ENCODE results near the gene ESM1. TPM values are rescaled to one million over a fixed set of nuclear protein-coding genes. Genes with fewer than 3 reads are reported as not detected.
"Not testable (repeated sequence)": the region's sequence is repeated elsewhere in the genome, so short reads cannot be mapped to it uniquely, and the experiment has no call there.

The ESM1 gene
- total RNA-seq, 3 donors from 2014 or later (not counting 1 experiment from before 2014, with no cell fraction given) = 0.87 to 1.2 (median 0.95) TPM

GRCh38 chr5:55004729-55005128, 19.3 kb upstream of the ESM1 start:
- Histone ChIP-seq H3K4me1 (ENCODE audit: control insufficient read depth, insufficient read depth, low read length) (peaks cover 7% of the 10 kb centered on the region), H3K36me3 (ENCODE audit: control insufficient read depth, insufficient read depth, low read length) (no peaks in the 10 kb centered on the region), H3K9me3 (ENCODE audit: control insufficient read depth, insufficient read depth, low read length) (no peaks in the 10 kb centered on the region), H3K27me3 (ENCODE audit: control insufficient read depth, insufficient read depth, low read length) (no peaks in the 10 kb centered on the region), H3K27ac (ENCODE audit: low read length) (no peak overlapping the region), H3K4me3 (ENCODE audit: low read length) (no peak overlapping the region)
- intact Hi-C loops (cut with micrococcal nuclease) = no loop called here
- WGBS (ENCODE audit: insufficient coverage) = 85% methylated on average over 1 of the region's 1 CpG
- Mint-ChIP-seq H3K9me3 (no peaks in the 10 kb centered on the region), H3K4me1 (peaks cover 7 to 12% of the 10 kb centered on the region in 2 donors), H3K4me3 (no peak overlapping the region), H3K27ac (no peak overlapping the region), H3K27me3 (ENCODE audit: low read depth in 2 of 2) (no peaks in the 10 kb centered on the region), H3K36me3 (no peaks in the 10 kb centered on the region)
- no peak for TF ChIP-seq CTCF (IDR thresholded peaks at IDR 0.05)
- ATAC-seq (no peak), DNase-seq (no peak)

DNA sequence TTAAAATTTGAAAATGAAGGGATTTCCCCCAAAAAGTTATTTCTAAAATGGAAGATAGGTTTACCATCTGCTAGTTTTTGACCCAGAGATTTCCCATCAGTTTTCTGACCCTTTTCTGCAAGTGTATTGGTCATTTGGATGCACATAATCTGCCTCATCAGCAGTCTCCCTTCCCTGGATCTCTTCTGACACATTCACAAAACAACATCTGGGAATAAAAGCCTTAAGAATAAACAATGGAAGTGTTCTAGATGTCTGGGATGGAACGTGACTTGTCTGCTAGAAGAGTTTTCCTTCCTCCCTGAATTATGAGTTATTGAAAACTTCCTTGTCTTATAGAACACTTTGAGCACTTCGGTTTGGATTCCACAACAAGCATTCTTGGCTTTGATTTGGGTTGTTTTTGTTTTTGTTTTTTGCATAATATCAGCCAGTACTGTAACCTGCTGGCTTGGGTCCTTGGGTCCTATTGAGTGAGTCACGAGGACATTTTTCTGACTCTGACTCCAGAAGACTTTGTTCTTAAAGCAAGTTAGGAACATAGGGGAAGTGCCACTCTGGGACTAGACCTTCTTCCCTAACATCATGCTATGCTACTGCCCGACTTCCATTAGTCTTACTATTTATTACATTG, 18.2 kb upstream of the ESM1 start:
- Histone ChIP-seq H3K27ac (ENCODE audit: low read length) (no peak overlapping the region), H3K9me3 (ENCODE audit: control insufficient read depth, insufficient read depth, low read length) (no peaks in the 10 kb centered on the region), H3K4me1 (ENCODE audit: control insufficient read depth, insufficient read depth, low read length) (peaks cover 7% of the 10 kb centered on the region), H3K36me3 (ENCODE audit: control insufficient read depth, insufficient read depth, low read length) (no peaks in the 10 kb centered on the region), H3K4me3 (ENCODE audit: low read length) (no peak overlapping the region), H3K27me3 (ENCODE audit: control insufficient read depth, insufficient read depth, low read length) (no peaks in the 10 kb centered on the region)
- Mint-ChIP-seq H3K36me3 (no peaks in the 10 kb centered on the region), H3K4me3 (no peak overlapping the region), H3K27me3 (ENCODE audit: low read depth in 2 of 2) (no peaks in the 10 kb centered on the region), H3K9me3 (no peaks in the 10 kb centered on the region), H3K27ac (no peak overlapping the region), H3K4me1 (peaks cover 7 to 16% of the 10 kb centered on the region in 2 donors)
- no peak for TF ChIP-seq CTCF (IDR thresholded peaks at IDR 0.05)
- intact Hi-C loops (cut with micrococcal nuclease) = no loop called here
- DNase-seq = no peak
- no peak for ATAC-seq
- WGBS (ENCODE audit: insufficient coverage) = 88% methylated on average over 3 of the region's 4 CpGs

GRCh38 chr5:55002166-55002565, 16.8 kb upstream of the ESM1 start:
- H3K27ac Mint-ChIP-seq; H3K4me3 Mint-ChIP-seq; H3K27me3 ChIP-seq (ENCODE audit: control insufficient read depth, insufficient read depth, low read length); H3K36me3 ChIP-seq (ENCODE audit: control insufficient read depth, insufficient read depth, low read length); H3K36me3 Mint-ChIP-seq; H3K9me3 Mint-ChIP-seq; H3K4me1 ChIP-seq (ENCODE audit: control insufficient read depth, insufficient read depth, low read length); ATAC-seq; DNase-seq; H3K27me3 Mint-ChIP-seq (ENCODE audit: low read depth in 2 of 2); H3K27ac ChIP-seq (ENCODE audit: low read length); H3K9me3 ChIP-seq (ENCODE audit: control insufficient read depth, insufficient read depth, low read length); H3K4me3 ChIP-seq (ENCODE audit: low read length); intact Hi-C loops (cut with micrococcal nuclease): not testable (repeated sequence)
- WGBS (ENCODE audit: insufficient coverage) = 43% methylated on average over 2 of the region's 2 CpGs
- peaks cover 7 to 16% of the 10 kb centered on the region in 2 donors for H3K4me1 Mint-ChIP-seq

DNA sequence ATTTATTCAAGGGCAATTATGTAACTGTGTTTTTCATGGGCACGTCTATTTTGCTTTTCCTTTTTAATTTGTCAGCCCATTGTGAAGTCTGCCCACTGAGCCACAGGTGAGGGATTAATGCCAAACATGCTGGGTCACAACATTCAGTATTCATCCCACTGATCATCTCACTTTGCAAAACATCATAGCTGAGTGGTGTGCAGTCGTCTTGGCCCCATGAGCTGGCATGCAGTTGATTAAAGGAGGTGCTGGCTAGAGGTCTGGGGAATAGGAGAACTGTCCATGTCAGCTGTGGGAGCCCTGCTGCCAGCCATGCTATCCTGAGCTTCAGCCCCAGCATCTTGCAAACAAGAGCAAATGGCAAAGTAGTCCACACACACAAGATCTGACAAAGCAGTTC, 11.7 kb upstream of the ESM1 start:
- TF ChIP-seq CTCF (IDR thresholded peaks at IDR 0.05) = no peak
- Histone ChIP-seq H3K27me3 (ENCODE audit: control insufficient read depth, insufficient read depth, low read length) (no peaks in the 10 kb centered on the region), H3K4me1 (ENCODE audit: control insufficient read depth, insufficient read depth, low read length) (peaks cover 20% of the 10 kb centered on the region), H3K9me3 (ENCODE audit: control insufficient read depth, insufficient read depth, low read length) (no peaks in the 10 kb centered on the region), H3K27ac (ENCODE audit: low read length) (no peak overlapping the region), H3K36me3 (ENCODE audit: control insufficient read depth, insufficient read depth, low read length) (no peaks in the 10 kb centered on the region), H3K4me3 (ENCODE audit: low read length) (no peak overlapping the region)
- ATAC-seq = no peak
- Mint-ChIP-seq H3K27me3 (ENCODE audit: low read depth in 2 of 2) (no peaks in the 10 kb centered on the region), H3K36me3 (no peaks in the 10 kb centered on the region), H3K4me3 (no peak overlapping the region), H3K27ac (no peak overlapping the region), H3K9me3 (no peaks in the 10 kb centered on the region), H3K4me1 (peaks cover 39 to 41% of the 10 kb centered on the region in 2 donors)
- 94% methylated on average over 2 of the region's 2 CpGs for WGBS (ENCODE audit: insufficient coverage)
- intact Hi-C loops (cut with micrococcal nuclease) = no loop called here
- no peak for DNase-seq
